Germinal center (tissue), 1 donor: Measurements from ENCODE around the gene CYP24A1.
A peak's percentile ranks its signal among the peaks of the same experiment; 100 is the strongest.

Source experiments
- DNase-seq: peaks from one replicate; pipeline ENCODE4 v3.0.0; 2012; ENCODE audit warnings: mixed read lengths, low spot score

The CYP24A1 gene

GRCh38 chr20:54201268-54201846 is 27.6 kb upstream of the CYP24A1 start:
- no peak for DNase-seq

GRCh38 chr20:54200487-54201267 is 26.9 kb upstream of the CYP24A1 start:
- DNase-seq, result no peak

- peak; percentile 61 for DNase-seq
These were observed 26.0 kb upstream of the CYP24A1 start for GRCh38 chr20:54199721-54200176.

GRCh38 chr20:54199283-54199682 is 25.5 kb upstream of the CYP24A1 start:
- no peak for DNase-seq

GRCh38 chr20:54197621-54198604 is 24.1 kb upstream of the CYP24A1 start:
- DNase-seq, result no peak

- peak; percentile 19 for DNase-seq
These were observed 22.0 kb upstream of the CYP24A1 start for GRCh38 chr20:54195483-54196472.

- no peak for DNase-seq
These were observed 21.1 kb upstream of the CYP24A1 start for GRCh38 chr20:54194724-54195438.

- no peak for DNase-seq
These were observed 20.0 kb upstream of the CYP24A1 start for GRCh38 chr20:54193817-54194216.

- DNase-seq, result no peak
These were observed 16.4 kb upstream of the CYP24A1 start for GRCh38 chr20:54190217-54190616.

- no peak for DNase-seq
These were observed 15.8 kb upstream of the CYP24A1 start for GRCh38 chr20:54189630-54190029.

GRCh38 chr20:54188132-54188849 is 14.5 kb upstream of the CYP24A1 start:
- DNase-seq, result no peak

GRCh38 chr20:54184904-54185626 is 11.3 kb upstream of the CYP24A1 start:
- DNase-seq, result no peak

- no peak for DNase-seq
These were observed 10.3 kb upstream of the CYP24A1 start for GRCh38 chr20:54184071-54184470.

GRCh38 chr20:54180931-54181330 is 7.1 kb upstream of the CYP24A1 start:
- no peak for DNase-seq

- DNase-seq, result no peak
These were observed 6.2 kb upstream of the CYP24A1 start for GRCh38 chr20:54179946-54180345.

- no peak for DNase-seq
These were observed 4.5 kb upstream of the CYP24A1 start for GRCh38 chr20:54178256-54178655.

GRCh38 chr20:54177378-54177777 is 3.6 kb upstream of the CYP24A1 start:
- DNase-seq, result no peak

GRCh38 chr20:54176610-54177009 is 2.8 kb upstream of the CYP24A1 start:
- no peak for DNase-seq
